Ammon's horn (tissue), 1 donor: Measurements from ENCODE around the gene ZFAND5.

ENCODE experiments used
- DNase-seq: peaks from one replicate; pipeline ENCODE4 v3.0.0-alpha.2; 2016; ENCODE audit warnings: low spot score

The ZFAND5 gene

DNA sequence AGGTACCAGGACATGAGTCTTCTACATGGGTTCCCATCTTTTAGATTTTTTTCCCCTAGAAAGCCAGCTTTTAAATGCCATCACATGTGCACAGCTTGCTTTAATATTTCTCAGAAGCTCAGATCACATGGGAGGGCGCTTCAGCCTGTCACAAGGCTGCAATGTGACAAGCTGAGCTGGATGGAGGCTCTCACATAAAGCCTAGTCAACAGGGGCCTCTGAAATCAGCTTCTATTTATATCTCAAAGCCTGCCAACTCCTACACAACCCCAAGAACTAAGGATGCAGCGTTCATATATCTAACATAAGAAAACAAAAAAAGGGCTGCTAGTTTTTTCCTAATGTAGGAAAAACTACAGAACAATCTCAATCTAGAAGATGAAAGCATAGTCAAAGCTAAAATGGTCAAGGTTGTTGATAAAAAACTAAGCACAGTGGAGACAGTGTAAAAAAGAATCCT, 2.3 kb downstream of the ZFAND5 start:
- peak; percentile 97 for DNase-seq

DNA sequence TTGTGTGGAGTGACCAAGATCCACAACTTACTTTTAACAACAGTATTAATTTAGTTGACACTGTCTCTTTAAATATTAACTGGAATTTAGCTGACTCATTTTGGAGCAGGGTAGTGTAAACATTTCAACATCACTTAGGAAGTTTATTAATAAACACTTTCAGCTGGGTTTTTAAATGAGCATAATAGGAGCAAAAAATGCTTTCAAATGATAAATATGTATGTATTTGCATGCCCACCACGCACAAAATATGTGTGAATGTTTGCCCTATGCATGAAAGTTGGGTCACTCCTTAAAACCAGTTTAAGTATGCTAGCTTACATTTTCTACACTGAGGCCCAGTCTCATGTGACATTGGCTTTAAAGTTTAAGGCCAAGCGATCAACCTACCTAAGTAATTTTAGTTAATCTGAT, 2.9 kb downstream of the ZFAND5 start:
- DNase-seq, result no peak

DNA sequence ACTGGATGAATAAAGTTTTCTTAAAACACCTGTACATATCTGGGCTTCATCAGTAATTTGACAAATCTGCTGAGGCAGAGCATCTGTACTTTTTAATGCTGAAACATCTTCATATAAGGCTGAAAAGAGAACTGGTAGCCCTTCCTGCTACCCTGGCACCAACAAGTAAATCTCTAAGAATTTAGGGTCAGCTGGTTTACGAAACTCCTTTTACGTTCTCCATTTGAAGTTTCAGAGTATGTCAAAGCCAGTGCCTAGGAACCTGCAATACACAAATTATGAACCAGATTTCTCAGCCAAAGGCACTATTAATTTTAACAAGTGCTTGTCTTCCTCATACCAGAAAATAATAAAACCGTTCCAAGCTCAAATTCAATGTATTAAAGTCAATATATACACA, 3.8 kb downstream of the ZFAND5 start:
- no peak for DNase-seq

DNA sequence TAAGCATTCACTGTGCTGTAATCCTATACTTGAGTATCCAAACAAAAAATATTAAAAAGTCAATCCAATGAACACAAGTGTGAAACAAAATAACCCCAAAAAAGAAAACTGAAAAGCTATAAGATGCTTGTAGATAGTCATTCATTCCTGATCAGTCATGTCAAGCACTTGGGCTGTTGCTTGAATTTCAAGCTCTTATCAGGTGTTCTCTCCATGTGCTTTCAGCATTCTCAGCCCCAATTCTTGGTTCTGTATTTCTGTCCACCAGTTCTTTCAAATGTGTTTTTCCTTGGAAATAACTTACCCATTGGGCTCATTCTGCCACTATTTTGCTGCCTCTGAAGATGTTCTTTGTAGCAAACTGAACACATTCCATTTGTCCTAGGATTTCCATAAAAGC, 4.7 kb downstream of the ZFAND5 start:
- no peak for DNase-seq

DNA sequence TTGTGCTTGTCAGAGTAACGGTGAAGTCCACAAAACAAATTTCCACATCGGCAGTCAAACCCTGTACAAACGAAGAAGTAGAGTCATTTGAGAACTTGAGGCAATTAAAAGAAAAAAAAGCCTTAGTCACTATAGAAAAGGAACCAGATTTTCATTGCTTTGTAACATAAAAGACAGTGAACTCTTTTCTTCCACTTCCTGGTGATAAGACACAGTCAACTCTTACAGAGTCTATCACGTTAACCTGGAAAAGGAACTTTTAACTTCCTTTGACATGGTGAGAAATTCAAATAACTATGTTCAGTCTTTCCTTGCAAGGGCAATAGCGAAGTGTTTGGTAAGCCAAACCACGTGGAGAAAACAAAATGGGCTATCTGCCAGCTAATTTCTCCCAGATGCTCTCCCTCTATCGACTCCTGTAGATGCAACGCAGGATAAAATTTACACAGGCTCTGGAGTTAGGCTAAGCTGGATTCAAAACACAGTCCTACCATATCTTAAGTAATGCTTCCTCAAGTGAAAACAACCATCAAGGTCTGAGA, 8.9 kb downstream of the ZFAND5 start:
- peak; percentile 43 for DNase-seq

DNA sequence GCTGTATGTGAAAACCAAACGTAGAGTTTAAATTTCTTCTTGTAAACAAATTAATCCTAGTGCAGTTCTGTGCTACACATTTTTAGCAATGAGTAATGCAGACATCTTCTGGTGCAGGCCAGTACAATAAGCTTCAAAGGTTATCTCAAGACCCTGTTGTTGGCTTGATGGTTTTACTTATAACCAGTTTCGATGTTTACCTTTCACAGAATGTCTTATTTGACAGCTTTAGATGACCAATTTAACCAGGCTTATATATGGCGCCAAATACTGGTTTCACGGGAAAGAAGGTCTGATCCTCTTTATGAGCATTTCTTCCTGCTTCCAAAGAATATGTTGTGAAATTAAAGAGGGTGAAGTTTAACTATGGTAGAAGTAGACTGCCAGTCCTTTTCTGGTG, 9.9 kb downstream of the ZFAND5 start:
- no peak for DNase-seq

DNA sequence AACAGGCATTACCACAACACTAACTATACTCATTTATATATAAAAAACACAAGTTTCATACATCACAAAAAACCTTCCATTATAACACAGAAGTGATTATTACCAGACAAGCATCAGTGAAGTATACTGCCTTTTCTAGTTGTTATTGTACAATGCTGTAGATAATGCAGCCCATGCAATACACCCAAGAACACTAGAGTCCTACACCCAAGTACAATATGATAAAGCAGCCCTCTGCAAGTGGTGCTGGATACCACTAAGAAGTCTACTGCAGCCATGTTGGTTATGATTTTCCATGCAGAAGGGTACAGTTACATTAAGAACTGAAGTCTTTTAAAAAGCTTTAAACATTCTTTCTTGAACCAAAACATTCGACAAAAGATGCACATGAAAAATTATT, 10.3 kb downstream of the ZFAND5 start:
- DNase-seq, result no peak

DNA sequence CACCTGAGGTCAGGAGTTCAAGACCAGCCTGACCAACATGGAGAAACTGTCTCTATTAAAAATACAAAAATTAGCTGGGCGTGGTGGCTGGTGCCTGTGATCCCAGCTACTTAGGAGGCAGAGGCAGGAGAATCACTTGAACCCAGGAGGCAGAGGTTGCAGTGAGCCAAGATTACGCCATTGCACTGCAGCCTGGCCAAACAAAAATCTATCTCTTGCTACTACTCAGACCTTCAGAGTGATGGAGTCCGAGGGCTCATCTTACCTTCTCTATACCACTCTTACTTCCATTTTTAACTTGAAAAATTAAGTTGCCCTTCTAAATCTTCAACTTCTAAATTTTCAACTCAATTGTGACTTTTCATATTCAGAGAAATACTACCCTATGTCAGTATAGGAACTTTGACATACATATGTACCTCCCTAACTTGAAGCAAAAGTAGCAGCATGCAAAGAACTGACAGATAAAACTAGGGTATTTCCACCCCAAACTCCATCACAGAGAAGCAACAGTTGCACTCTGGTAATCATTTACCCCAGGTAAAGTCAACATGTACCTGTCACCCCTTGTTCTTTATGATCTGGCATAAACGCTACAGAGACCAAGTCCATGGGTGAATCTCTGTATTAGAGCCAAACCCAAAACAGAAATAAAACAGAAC, 11.4 kb downstream of the ZFAND5 start:
- DNase-seq, result no peak

DNA sequence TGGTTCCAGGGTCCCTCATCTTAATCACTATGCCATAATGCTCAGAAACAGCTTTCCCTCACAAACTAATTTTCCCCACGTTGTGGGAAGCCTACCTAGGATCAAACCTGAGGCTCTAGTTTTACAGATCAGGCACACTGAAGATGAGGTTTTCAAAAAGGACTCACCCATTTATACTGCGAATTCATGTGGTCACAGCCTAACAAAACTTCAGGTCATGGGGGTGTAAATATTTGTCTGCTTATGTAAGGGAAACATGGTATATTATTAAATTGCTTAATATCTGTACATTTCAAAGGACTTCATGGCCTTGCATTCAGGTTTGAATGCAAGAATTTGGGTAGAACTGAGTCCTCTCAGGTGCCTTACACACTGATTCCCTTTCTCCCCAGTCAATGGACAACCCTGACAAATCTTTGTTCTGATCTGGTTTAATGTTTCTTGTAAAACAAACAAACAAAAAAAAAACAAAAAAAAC, 12.1 kb downstream of the ZFAND5 start:
- no peak for DNase-seq

DNA sequence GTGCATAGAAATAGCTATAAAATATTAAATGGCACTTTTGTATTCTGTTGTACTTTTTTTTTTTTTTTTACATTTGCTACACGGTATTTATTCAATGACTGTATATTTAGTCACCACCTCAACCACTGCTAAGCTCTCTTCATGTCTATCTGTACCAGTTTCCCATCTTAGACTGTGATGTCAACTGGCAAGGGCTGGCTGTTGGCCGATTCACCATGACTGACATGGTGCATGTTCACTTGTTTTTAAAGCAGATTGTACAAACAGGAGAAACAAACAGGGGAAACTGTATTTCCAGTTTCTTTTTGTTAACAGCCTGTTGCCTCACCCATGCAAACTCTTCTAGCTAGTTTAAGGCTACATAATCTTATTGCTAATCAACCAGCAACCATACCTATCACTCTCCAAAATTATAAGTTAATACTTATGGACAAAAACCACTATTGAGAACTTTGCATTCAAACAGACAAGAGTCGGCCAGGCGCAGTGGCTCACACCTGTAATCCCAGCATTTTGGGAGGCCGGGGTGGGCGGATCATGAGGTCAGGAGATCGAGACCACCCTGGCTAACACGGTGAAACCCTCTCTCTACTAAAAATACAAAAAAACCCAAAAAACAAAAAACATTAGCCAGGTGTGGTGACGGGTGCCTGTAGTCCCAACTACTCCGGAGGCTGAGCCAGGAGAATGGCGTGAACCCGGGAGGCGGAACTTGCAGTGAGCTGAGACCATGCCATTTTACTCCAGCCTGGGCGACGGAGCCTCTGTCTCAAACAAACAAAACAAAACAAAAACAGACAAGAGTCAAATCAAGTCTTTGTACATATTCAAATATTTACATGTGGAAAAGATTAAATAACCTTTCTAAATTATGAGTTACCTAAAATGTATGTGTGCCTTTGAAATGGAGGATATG, 13.2 kb downstream of the ZFAND5 start:
- DNase-seq, result no peak

DNA sequence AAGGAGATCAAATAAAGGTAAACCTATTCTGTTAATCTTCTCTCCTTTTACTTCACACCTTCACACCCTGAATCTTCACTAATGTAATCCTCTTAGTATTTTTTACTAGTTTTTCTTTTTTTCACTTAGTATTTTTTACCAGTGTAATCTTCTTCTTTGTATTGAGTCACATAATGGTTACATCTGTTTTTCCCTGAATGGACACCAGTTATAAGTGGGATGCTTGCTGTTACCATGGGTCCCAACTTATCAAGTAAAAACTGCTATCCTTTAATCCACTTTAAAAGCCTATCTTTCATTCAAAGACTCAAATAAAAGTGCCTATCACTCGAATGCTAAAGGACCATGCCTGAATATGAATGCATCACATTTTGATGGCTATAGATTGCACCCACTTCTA, 15.1 kb downstream of the ZFAND5 start:
- no peak for DNase-seq

DNA sequence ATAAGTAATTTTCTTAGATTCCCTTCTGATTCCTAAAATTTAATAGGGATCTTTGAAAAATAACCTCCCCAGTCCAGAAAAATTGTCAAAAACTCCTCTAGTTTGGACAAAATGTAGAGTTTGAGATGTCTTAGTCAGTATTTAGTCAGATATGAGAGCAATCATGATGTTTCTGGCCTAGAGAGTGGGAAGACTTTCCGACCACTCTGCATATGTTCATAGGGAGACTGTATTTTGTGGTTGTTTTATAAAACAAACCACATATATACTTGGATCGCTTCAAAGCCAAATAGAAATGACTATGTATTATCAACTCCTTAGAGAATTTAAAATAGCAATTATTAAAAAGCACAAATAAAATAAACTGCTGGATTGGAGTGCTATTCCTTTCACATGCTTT, 15.8 kb downstream of the ZFAND5 start:
- DNase-seq, result no peak

DNA sequence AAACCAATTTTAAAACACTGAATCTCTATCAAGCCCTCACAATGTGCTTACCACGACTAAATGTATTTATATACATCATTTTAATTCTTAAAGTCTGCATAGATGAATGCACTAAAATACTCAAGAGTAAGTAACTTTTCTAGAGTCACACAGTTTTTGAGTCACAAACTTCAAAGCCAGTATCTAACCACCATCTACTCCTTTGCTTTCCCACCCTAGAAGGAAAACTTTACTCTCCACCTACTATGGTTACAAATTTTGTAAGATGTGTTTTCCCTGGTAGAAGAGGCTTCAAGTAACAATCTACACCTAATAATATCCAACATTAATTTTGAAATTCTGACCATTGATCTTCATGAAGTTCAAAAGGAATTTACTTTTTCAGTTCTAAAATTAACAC, 18.7 kb downstream of the ZFAND5 start:
- no peak for DNase-seq

DNA sequence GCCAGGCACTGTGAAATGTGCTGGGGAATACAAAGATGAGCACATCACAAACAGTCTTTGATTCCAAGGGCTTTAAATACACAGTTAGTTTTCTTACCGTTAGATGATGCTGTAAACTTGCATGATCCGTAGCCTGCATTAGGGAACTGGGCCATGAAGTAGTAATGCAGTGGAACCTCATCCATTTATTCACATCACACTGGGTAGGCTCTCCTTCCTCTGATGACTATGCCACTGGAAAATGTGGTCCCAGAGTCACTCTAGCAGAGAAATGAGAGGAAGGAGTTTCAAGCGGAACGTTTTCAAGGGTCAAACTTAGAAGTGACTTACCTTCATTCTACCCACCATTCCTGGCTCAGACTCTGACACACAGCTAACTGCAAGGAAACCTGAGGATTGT, 26.4 kb downstream of the ZFAND5 start:
- no peak for DNase-seq

DNA sequence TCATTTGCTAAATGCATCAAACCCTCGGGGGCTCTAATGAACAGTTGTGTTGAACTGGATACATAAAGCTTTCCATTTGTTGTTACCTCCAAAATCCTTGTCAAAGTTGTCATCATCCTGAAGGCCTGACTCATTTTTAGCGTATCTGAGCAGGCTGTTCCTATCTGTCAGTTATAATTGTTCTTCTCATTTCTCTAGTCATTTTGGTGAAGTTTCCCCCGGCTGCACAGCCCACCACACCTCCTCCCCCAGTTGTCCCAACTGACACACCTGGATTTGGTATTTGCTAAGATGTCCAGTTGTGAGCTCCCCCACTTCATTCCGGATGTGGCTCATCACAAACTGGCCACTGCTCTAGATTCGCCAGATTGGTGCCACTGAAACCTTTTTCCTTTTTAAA, 27.7 kb downstream of the ZFAND5 start:
- no peak for DNase-seq

DNA sequence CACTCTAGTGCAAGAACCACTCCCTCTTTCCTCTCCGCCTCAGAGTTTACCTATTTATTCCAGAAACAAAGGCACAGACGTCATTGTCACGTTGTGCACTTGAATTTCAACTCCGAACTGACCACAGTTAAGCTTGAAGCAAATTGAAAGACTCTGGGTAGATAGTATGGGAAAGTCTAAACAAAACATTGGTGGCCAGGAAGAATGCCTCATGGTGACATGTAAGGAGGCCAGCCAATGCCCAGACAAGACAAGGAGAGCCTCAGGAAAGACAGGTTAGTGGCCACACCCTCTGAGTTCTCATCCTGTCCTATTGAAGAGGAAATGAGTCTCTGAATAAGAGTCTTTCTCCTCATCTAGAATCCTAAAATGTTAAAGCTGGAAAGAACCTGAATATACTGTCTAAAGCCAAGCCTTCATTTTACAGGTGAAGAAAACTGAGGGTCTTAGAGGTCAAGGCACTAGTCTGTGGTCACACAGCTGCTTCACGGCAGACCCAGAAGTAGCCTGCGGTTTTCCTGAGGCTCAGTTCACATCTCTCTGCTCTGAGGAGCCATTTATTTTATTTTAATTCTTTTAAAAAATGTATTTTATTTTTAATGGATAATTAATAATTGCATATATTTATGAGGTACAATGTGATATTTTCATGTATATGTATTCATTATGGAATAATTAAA, 30.2 kb downstream of the ZFAND5 start:
- DNase-seq, result no peak

DNA sequence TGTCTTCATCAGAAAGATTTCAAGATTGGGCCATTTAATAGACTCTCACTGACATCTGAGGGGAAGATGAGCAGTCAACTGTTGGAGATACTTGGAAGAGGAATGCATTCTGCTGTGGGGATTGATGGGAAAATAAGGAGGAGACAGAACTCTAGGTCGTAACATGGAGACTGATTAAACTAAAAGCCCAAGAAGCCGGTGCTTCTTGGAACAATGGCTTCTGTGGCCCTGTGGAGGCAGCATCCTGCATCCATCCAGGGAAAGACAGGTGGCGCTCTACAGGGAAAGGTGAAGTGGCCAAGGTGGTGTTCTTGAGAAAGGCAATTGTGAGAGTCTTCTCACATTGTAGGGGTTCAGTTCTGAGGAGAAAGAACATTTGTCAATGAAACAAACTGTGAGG, 31.3 kb downstream of the ZFAND5 start:
- DNase-seq, result no peak

DNA sequence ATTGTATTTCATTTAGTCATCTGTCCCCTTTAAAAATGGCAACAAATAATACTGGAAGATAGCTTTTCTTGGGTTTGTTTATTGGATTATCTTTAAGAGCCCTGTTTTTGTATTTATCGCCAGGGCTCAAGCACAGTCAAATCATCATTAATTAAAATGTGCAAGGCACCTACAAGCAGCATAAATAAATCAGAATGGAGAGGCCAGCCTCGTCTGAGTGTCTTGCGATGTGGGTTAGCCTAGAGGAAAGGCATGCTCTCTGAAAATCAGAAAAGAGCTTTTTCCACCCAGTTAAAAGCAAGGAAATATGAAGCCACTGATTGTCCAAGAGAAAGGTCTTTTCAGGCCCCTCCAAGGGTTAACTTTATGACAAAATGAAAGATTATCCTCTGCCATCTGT, 31.8 kb downstream of the ZFAND5 start:
- no peak for DNase-seq

DNA sequence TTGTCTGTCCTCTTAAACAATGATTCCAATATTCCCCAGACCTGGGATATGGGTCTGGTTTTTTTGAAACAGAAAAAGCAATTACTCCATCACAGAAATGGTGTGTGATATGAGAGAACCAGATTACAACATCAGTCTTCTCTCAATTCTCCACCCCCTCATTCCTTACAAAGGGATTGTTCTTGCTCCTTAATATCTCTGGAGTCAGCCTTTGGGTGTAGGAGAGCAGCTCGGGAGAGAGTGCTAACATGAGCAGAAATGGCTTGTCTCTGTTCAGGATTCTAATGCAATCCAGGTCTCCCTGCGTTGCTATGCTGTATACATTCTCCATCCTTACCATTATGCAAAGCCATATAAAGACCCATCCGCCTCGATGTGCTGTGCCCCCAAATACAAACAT, 32.7 kb downstream of the ZFAND5 start:
- no peak for DNase-seq

DNA sequence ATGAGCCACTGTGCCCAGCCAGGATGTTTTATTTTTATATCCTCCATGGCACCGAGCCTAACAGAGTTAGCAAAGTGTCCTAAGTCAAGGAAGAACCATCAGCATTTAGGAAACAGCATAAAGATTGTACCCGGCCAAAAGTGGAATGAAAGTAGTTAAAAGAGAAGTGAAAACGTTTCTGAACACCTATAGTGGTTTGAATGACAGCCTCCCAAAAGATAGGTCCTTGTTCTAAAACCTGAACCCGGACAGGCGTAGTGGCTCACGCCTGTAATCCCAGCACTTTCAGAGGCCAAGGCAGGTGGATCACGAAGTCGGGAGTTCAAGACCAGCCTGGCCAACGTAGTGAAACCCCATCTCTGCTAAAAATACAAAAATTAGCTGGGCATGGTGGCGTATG, 37.4 kb downstream of the ZFAND5 start:
- DNase-seq, result no peak

DNA sequence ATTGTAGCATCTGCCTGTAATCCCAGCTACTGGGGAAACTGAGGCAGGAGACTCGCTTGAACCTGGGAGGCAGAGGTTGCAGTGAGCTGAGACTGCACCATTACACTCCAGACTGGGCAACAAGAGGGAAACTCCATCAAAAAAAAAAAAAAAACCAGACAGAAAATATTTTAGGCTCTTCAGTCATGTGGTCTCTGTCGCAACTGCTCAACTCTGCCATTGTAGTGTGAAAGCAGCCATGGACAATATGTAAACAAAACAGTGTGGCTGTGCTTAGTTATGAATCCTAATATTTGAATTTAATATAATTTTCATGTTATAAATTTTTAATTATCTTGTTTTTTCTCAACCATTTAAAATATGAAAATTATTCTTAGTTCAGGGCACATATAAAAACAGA, 38.4 kb downstream of the ZFAND5 start:
- DNase-seq, result no peak

DNA sequence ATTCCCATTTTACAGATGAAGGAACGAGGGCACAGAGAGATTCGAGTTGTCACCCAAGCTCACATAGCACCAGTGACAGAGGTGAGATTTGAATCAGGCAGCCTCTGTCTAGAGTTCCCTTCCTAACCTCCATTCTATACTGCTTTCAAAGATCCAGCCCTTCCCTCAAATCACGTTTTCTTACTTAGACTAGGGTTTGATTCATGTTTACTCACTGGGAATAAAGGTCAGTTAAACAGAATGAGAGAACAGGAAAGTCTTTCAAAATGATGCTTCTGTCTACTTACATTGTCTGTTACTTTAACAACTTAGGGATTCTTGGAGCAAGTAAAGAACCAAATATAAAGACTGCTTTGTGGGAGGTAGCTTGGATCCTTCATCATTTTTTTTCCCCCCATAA, 40.0 kb downstream of the ZFAND5 start:
- DNase-seq, result no peak

DNA sequence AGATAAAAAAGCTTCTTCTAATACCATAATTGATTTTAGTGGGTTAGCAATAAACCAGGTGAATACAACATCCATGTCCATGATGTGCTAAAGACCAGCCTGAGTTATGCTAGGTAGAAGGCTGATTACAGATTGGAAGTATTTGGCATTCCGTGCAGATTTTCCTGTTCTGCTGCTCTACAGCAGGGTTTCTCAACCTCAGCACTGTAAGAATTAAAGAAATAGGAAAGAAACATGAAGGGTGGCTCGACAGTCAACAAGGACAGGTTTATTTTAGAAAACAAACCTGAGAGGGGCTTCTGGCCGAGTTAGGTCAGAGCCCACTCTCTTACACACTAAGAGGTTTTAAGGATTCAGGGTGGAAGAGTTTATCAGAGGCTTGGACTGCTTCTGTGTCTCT, 42.3 kb downstream of the ZFAND5 start:
- no peak for DNase-seq
